Mucosa of descending colon (tissue), 3 donors: Measurements from ENCODE around the gene EPB41L5. TPM values are rescaled to one million over a fixed set of nuclear protein-coding genes. Genes with fewer than 3 reads are reported as not detected.
"Not testable (repeated sequence)": the region's sequence is repeated elsewhere in the genome, so short reads cannot be mapped to it uniquely, and the experiment has no call there.

Source experiments
- ATAC-seq: fragments of 200-7000 bp; cut with Tn5 transposase; one replicate; pipeline ENCODE4 v1.9.1; 2020; ENCODE audit warnings: mild to moderate bottlenecking, moderate library complexity
- DNase-seq, 3 donors: peaks; one replicate each; pipeline ENCODE4 v3.0.0-alpha.2; 2020
- H3K36me3 ChIP-seq: fragments of 200-600 bp; one replicate; pipeline ENCODE4 v1.8.0; 2021; ENCODE audit warnings: low read depth, mild to moderate bottlenecking
- H3K4me1 ChIP-seq: fragments of 200-600 bp; one replicate; pipeline ENCODE4 v1.8.0; 2021; ENCODE audit warnings: low read depth, mild to moderate bottlenecking
- H3K4me3 ChIP-seq: fragments of 200-600 bp; one replicate; pipeline ENCODE4 v1.8.0; 2021; ENCODE audit warnings: mild to moderate bottlenecking
- H3K9me3 ChIP-seq: fragments of 200-600 bp; one replicate; pipeline ENCODE4 v1.8.0; 2021; ENCODE audit warnings: mild to moderate bottlenecking
- CTCF ChIP-seq: fragments of 200-600 bp; IDR thresholded peaks from one replicate; pipeline ENCODE4 v1.8.0; 2022; ENCODE audit warnings: antibody characterized with exemption, mild to moderate bottlenecking
- intact Hi-C, 2 donors: fragments of 100-400 bp; cut with DNase I in 1 of 2; cut with micrococcal nuclease in 1 of 2; formaldehyde crosslinking; loops; one replicate each; pipeline versions ENCODE4 v1.11.0 to v1.11.1; 2022; cut with DNase I, micrococcal nuclease
- total RNA-seq, 3 donors: library from RNA; stranded (reverse); fragmentation: NEBNext Ultra II Directional in 2 of 3; extraction: Animal tissue kit (Norgen Biotek cat#: 25700) in 2 of 3; gene quantifications; one replicate each; pipeline versions ENCODE4 v1.2.1 to v1.2.4, GENCODE V29; 2021 to 2023
- donor health status: DM: no; HTN: no; CAD: no; lungs with moderate emphysema.
- donor health status: DM: no; HTN: no; CAD: no.
- donor health status: DM: no; HTN: yes; CAD: no.

Gene EPB41L5
- total RNA-seq, 3 donors from 2014 or later, result 22.6 to 36.7 (median 27.8) TPM

- intact Hi-C loops, result no loop called here
- ATAC-seq (no peak), DNase-seq (no peak)
- TF ChIP-seq CTCF, result no peak
- no peaks in the 10 kb centered on the region for H3K36me3 ChIP-seq
- no peak overlapping the region for H3K4me3 ChIP-seq
- H3K9me3 ChIP-seq, result no peaks in the 10 kb centered on the region
- H3K4me1 ChIP-seq, result no peaks in the 10 kb centered on the region
These were observed 115.3 kb downstream of the EPB41L5 start for GRCh38 chr2:120128216-120128615.

- no peak for ATAC-seq
- intact Hi-C loops, result no loop called here
- no peaks in the 10 kb centered on the region for H3K9me3 ChIP-seq
- no peak for TF ChIP-seq CTCF
- DNase-seq, result no peak
- no peaks in the 10 kb centered on the region for H3K36me3 ChIP-seq
- H3K4me3 ChIP-seq, result no peak overlapping the region
- no peaks in the 10 kb centered on the region for H3K4me1 ChIP-seq
These were observed 119.3 kb downstream of the EPB41L5 start for GRCh38 chr2:120132190-120132589.

GRCh38 chr2:120132691-120133090, 119.8 kb downstream of the EPB41L5 start:
- Histone ChIP-seq H3K9me3 (no peaks in the 10 kb centered on the region), H3K36me3 (no peaks in the 10 kb centered on the region), H3K4me1 (no peaks in the 10 kb centered on the region), H3K4me3 (no peak overlapping the region)
- DNase-seq, result no peak
- TF ChIP-seq CTCF, result no peak
- ATAC-seq, result no peak
- intact Hi-C loops, result no loop called here

- TF ChIP-seq CTCF, result no peak
- intact Hi-C loops, result no loop called here
- no peak overlapping the region for H3K4me3 ChIP-seq
- no peaks in the 10 kb centered on the region for H3K9me3 ChIP-seq
- no peaks in the 10 kb centered on the region for H3K36me3 ChIP-seq
- no peaks in the 10 kb centered on the region for H3K4me1 ChIP-seq
- ATAC-seq, result no peak
- DNase-seq, result no peak
These were observed 120.8 kb downstream of the EPB41L5 start for GRCh38 chr2:120133572-120134244.

- no peaks in the 10 kb centered on the region for H3K9me3 ChIP-seq
- H3K36me3 ChIP-seq, result no peaks in the 10 kb centered on the region
- H3K4me1 ChIP-seq, result no peaks in the 10 kb centered on the region
- TF ChIP-seq CTCF, result no peak
- ATAC-seq (no peak), DNase-seq (no peak)
- H3K4me3 ChIP-seq, result no peak overlapping the region
- intact Hi-C loops, result no loop called here
These were observed 121.4 kb downstream of the EPB41L5 start for GRCh38 chr2:120134263-120134662.

GRCh38 chr2:120135013-120135412, 122.1 kb downstream of the EPB41L5 start:
- ATAC-seq, H3K36me3 ChIP-seq, H3K4me3 ChIP-seq, H3K4me1 ChIP-seq, intact Hi-C loops, DNase-seq, H3K9me3 ChIP-seq: not testable (repeated sequence)
